ENCODE data around the gene SUN5.

- TF ChIP-seq CTCF (IDR thresholded peaks at IDR 0.05), result no peak
- no peak for TF ChIP-seq POLR2A (IDR thresholded peaks at IDR 0.05)
These were observed 18.6 kb upstream of the SUN5 start for GRCh38 chr20:33022694-33023438.

Measured in ovary (tissue), 3 donors.